RWPE1 (cell line): Measurements from ENCODE around the gene TAC3.

ENCODE experiments used
- CTCF ChIA-PET: fragments of 350-600 bp; sonication (Branson Sonifier 250); formaldehyde crosslinking; extraction: SDS; loops from one replicate; lab custom pipeline; 2021; lab: Yijun Ruan, JAX
- POLR2A ChIA-PET: fragments of 400-600 bp; formaldehyde crosslinking; extraction: SDS; loops from one replicate; lab custom pipeline; 2020; ENCODE audit warnings: antibody characterized with exemption; ENCODE audit not compliant: low non-redundant PET; lab: Yijun Ruan, JAX
- DNase-seq: peaks from one replicate; pipeline ENCODE4 v3.0.0; 2012; ENCODE audit warnings: low spot score
- H3K27ac ChIP-seq: fragments of 450-650 bp; 2 replicates; pipeline ENCODE4 v1.5.1; 2017
- TF ChIP-seq, protein P1 (sequence below): fragments of 450-650 bp; conservative IDR thresholded peaks from 2 replicates; pipeline ENCODE4 v1.5.1; 2017; ENCODE audit warnings: low read depth, mild to moderate bottlenecking

The TAC3 gene

DNA sequence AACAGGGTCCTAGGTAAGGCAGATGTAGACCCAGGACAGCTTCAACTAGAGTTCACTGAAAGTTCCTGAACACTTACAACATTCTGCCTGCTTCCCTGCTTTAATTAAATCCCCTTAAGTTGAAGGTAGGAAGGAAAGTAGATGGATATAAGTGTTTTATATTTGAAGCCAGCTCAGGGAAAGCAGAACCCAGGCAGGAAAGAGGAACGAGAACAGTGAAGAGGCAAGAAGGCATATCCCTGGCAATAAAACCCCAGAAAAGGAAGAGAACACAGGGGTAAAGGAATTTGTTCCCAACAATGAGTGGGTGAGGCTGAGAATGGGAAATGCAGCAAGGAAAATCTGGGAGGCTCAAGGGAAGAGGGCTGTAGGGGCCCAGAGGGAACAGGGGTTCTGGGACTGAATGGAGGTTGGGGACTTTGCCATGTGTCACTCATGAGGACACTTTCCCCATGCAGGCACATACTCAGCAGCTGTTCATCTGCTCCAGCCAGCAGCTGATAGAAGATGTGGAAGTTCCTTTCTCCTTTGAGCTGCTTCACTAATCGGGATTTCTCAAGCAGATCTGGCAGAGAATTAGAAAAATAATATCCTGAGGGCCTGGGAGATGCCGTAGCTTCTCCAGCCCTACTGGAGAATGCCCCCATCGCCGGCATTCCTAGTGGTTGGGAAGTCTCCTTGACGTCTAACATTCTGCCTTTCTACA, 29.9 kb upstream of the TAC3 start:
- DNase-seq = no peak
- ChIA-PET POLR2A (no interaction called here), CTCF (no interaction called here)
- H3K27ac ChIP-seq = no peak overlapping the region
- TF ChIP-seq, protein P1, sequence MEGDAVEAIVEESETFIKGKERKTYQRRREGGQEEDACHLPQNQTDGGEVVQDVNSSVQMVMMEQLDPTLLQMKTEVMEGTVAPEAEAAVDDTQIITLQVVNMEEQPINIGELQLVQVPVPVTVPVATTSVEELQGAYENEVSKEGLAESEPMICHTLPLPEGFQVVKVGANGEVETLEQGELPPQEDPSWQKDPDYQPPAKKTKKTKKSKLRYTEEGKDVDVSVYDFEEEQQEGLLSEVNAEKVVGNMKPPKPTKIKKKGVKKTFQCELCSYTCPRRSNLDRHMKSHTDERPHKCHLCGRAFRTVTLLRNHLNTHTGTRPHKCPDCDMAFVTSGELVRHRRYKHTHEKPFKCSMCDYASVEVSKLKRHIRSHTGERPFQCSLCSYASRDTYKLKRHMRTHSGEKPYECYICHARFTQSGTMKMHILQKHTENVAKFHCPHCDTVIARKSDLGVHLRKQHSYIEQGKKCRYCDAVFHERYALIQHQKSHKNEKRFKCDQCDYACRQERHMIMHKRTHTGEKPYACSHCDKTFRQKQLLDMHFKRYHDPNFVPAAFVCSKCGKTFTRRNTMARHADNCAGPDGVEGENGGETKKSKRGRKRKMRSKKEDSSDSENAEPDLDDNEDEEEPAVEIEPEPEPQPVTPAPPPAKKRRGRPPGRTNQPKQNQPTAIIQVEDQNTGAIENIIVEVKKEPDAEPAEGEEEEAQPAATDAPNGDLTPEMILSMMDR = no peak

DNA sequence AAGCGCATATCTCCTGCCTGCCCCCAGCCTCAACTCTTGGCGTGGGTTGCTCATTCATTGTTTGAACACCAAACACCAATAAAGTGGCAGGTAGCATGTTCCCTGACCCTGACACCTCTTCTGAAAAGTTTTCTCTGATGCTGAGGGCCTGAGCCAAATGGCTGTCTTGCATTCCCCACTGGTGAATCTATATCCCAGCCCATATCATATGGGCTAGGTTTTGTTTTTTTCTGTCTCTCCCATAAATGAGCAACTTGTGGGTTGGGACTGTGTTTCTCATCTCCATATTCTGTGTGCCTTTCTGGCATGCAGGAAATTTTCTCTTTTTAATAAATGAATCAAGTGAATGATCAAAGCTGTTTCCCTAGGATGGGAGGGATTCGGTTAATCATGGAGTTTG, 28.6 kb upstream of the TAC3 start:
- ChIA-PET CTCF (no interaction called here), POLR2A (no interaction called here)

DNA sequence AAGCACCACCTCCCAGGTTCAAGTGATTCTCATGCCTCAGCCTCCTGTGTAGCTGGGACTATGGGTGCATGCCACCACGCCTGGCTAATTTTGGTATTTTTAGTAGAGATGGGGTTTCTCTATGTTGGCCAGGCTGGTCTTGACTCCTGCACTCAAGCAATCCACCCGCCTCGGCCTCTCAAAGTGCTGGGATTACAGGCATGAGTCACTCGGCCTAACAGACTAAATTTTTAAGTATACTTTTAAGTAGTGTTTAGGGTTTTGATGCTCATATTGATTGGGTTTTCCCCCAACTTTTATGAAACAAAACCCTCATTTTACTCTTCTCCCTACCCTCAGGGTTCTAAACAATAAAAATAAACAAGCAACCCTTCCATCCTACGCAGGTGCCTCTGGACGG, 28.1 kb upstream of the TAC3 start:
- TF ChIP-seq, protein P1 = no peak
- POLR2A ChIA-PET = no interaction called here
- no peak overlapping the region for H3K27ac ChIP-seq
- no peak for DNase-seq
- CTCF ChIA-PET = no interaction called here

More for the DNA sequence above, 28.6 kb upstream of the TAC3 start:
- no peak for DNase-seq
- TF ChIP-seq, protein P1 = no peak
- no peak overlapping the region for H3K27ac ChIP-seq

DNA sequence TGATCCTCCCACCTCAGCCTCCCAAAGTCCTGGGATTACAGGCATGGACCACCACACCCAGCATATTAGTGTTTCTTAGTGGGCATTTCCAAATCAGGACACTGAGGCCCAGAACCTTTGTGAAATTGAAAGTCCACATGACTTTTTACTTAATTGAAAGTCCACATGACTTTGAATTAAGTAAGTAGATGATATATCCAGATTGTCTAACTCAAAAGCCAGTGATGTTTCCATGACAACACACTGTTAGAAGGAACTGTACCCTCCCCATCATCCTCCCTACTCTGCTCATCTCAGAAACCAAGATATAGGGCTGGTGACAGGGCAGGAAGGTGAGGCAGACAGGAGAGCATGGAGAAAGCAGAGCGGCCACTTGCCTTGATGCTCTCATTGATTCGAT, 26.4 kb upstream of the TAC3 start:
- TF ChIP-seq, protein P1 = no peak
- CTCF ChIA-PET = interaction anchor here (0.6 kb wide), 1 partner anchor 20 kb away, joined by 4 read pairs; no protein-coding TSS in a partner anchor
- DNase-seq = no peak
- no peak overlapping the region for H3K27ac ChIP-seq
- POLR2A ChIA-PET = no interaction called here

DNA sequence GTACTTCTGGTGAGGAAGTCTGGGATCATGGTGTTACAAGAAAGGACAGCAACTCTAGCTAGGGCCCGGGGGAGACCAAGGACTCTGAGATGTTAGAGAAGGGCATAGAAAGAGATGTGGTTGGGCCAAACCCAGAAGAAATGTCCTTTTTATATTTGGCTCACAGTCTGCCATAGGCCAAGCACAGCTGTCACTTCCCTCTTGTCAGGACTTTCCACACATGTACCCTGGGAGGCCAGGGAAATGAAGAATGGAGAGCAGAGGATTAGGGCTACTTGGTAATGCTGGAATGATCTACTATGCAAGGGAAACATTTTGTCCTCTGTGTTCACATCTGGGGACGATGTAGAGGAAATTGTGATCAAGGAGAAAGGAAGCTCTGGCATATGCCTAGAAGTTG, 24.4 kb upstream of the TAC3 start:
- TF ChIP-seq, protein P1 = no peak
- CTCF ChIA-PET = no interaction called here
- POLR2A ChIA-PET = no interaction called here
- no peak overlapping the region for H3K27ac ChIP-seq
- no peak for DNase-seq

DNA sequence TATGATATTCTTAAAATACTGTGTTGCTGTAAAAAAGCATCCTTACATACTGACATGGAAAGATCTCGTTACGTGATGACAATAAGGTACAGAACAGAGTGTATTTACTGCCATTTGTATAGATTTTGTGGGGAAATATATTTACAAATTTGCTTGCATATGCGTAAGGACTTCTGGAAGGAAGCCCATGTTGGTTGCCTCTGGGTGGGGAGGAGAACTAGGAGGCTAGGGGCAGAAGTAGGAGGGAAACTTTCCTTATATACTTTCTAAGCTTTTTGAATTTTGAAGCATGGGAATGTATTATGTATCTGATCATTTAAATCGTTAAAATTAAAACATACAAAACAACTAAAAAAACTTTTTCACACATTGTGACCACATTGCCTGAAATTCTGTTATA, 23.9 kb upstream of the TAC3 start:
- ChIA-PET POLR2A (no interaction called here), CTCF (no interaction called here)
- no peak for DNase-seq
- H3K27ac ChIP-seq = no peak overlapping the region
- TF ChIP-seq, protein P1 = no peak
